ENCODE data around the gene GRIN2C. TPM values are rescaled to one million over a fixed set of nuclear protein-coding genes. Genes with fewer than 3 reads are reported as not detected.

The GRIN2C gene
- total and polyA plus RNA-seq, 2 of the 4 experiments (the other 2 are of a cell fraction), result 0.22 TPM; not detected in 1

GRCh38 chr17:74843352-74843627 is 16.4 kb downstream of the GRIN2C start:
- Histone ChIP-seq H3K36me3 (ENCODE audit: control insufficient read depth, insufficient read depth, low read length) (no peaks in the 10 kb centered on the region; the same call in 1 of the 2 replicates), H4K5ac (ENCODE audit: low read depth, low read length) (no peak overlapping the region), H3K14ac (replicated peaks; ENCODE audit: low read depth, low read length) (no peak overlapping the region), H3K56ac (ENCODE audit: extremely low read depth, insufficient read depth, low read length) (no peak overlapping the region), H2AK5ac (ENCODE audit: low read depth, low read length) (no peak overlapping the region), H3K79me1 (ENCODE audit: low read depth in 1 of 2, low read length in 2 of 2) (no peaks in the 10 kb centered on the region), H3K9ac (ENCODE audit: low read depth, low read length) (no peak overlapping the region), H2BK120ac (ENCODE audit: low read depth, low read length) (no peak overlapping the region), H3K23ac (ENCODE audit: low read depth, low read length) (no peak overlapping the region), H3K9me3 (ENCODE audit: control insufficient read depth, insufficient read depth, low read length) (no peaks in the 10 kb centered on the region), H3K4me3 (ENCODE audit: insufficient read depth, low read depth, low read length) (no peak overlapping the region), H4K91ac (ENCODE audit: insufficient read depth, low read depth, low read length) (no peak overlapping the region), H2AK9ac (replicated peaks; ENCODE audit: low read depth, low read length, poor library complexity) (no peak overlapping the region), H2BK20ac (ENCODE audit: low read depth, low read length) (no peak overlapping the region), H3K4me2 (ENCODE audit: low read depth, low read length) (no peak overlapping the region), H3K27ac (ENCODE audit: insufficient read depth, low read length) (no peak overlapping the region), H4K8ac (ENCODE audit: low read depth in 2 of 2, low read length in 2 of 2) (no peak overlapping the region), H3K4ac (ENCODE audit: low read depth, low read length) (no peak overlapping the region), H2BK5ac (ENCODE audit: low read depth, low read length, poor library complexity, severe bottlenecking) (no peak overlapping the region), H3K9me1 (ENCODE audit: insufficient read depth, low read length) (no peaks in the 10 kb centered on the region), H2BK15ac (ENCODE audit: low read depth, low read length) (no peak overlapping the region), H3K18ac (ENCODE audit: low read depth, low read length) (no peak overlapping the region), H4K20me1 (ENCODE audit: insufficient read depth, low read length) (no peaks in the 10 kb centered on the region), H3K4me1 (ENCODE audit: control insufficient read depth, insufficient read depth, low read length) (peaks cover 7% of the 10 kb centered on the region), H2AFZ (replicated peaks; ENCODE audit: low read length, poor library complexity) (peak overlapping the region; percentile 12), H3K27me3 (ENCODE audit: control insufficient read depth, insufficient read depth, low read length) (peaks cover 6% of the 10 kb centered on the region; the same call in 1 of the 2 replicates)
- WGBS, 2 experiments (ENCODE audit: extremely low coverage in 2 of 2, insufficient read length in 1 of 2), result 26% methylated on average over 13 of the region's 26 CpGs; no CpG with 5 or more reads in 1 of the 2 experiments
- no peak for TF ChIP-seq MXI1 (IDR thresholded peaks at IDR 0.05; ENCODE audit: borderline replicate concordance, low read depth, low read length)
- no peak for TF ChIP-seq POLR2A (IDR thresholded peaks at IDR 0.05; ENCODE audit: low read depth, low read length)
- TF ChIP-seq MAFK (IDR thresholded peaks at IDR 0.05; ENCODE audit: low read depth, low read length), result no peak
- TF ChIP-seq, protein P1, sequence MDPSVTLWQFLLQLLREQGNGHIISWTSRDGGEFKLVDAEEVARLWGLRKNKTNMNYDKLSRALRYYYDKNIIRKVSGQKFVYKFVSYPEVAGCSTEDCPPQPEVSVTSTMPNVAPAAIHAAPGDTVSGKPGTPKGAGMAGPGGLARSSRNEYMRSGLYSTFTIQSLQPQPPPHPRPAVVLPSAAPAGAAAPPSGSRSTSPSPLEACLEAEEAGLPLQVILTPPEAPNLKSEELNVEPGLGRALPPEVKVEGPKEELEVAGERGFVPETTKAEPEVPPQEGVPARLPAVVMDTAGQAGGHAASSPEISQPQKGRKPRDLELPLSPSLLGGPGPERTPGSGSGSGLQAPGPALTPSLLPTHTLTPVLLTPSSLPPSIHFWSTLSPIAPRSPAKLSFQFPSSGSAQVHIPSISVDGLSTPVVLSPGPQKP (IDR thresholded peaks at IDR 0.05; ENCODE audit: borderline replicate concordance, low read depth, low read length), result no peak
- TF ChIP-seq BHLHE40 (IDR thresholded peaks at IDR 0.05; ENCODE audit: low read depth, low read length), result no peak
- TF ChIP-seq CEBPB (IDR thresholded peaks at IDR 0.05; ENCODE audit: low read depth, low read length), result no peak
- no peak for TF ChIP-seq RAD21 (IDR thresholded peaks at IDR 0.05; ENCODE audit: low read length)
- no peak for TF ChIP-seq CHD1 (IDR thresholded peaks at IDR 0.05; ENCODE audit: low read depth, low read length)
- no peak for DNase-seq
- intact Hi-C loops (cut with micrococcal nuclease), result loop anchor here (5.0 kb wide), 1 partner anchor 96 kb away; the partner anchor contains the start of gene NHERF1
- no TSS peak for BruUV-seq (replicated peaks)
- ChIA-PET POLR2A (ENCODE audit: unreplicated experiment) (no interaction called here), CTCF (interaction anchor here (0.6 to 1.4 kb wide), 3 partner anchors 17 to 30 kb away, joined by 3 to 4 read pairs (median 3); partner anchors contain the start of gene FDXR)
- ATAC-seq (ENCODE audit: low read depth), result no peak; the same call in 1 of the 2 replicates
- dilution Hi-C loops (cut with HindIII; ENCODE audit: low sequenced_read_pairs, unreplicated experiment), result no loop called here
- in situ Hi-C loops (cut with MboI; ENCODE audit: low sequenced_read_pairs), result no loop called here

Data from IMR-90 (cell line).